Esophagus (tissue), 2 donors: ENCODE measurements around the gene TTLL1. TPM values are rescaled to one million over a fixed set of nuclear protein-coding genes. Genes with fewer than 3 reads are reported as not detected.

Source experiments
- H3K27ac ChIP-seq, 2 donors: one replicate each; pipeline ENCODE4 v1.5.1; 2013; ENCODE audit warnings: low read depth in 2 of 2, mild to moderate bottlenecking in 2 of 2, inconsistent platforms in 1 of 2, low read length in 1 of 2, moderate library complexity in 1 of 2
- H3K27me3 ChIP-seq, 2 donors: one replicate each; pipeline ENCODE4 v1.6.1; 2013; ENCODE audit warnings: low read length in 2 of 2, control low read depth in 1 of 2, mild to moderate bottlenecking in 1 of 2; ENCODE audit not compliant: insufficient read depth in 2 of 2, control insufficient read depth in 1 of 2
- H3K36me3 ChIP-seq, 2 donors: one replicate each; pipeline ENCODE4 v1.6.1; 2013; ENCODE audit warnings: low read length in 1 of 2; ENCODE audit not compliant: control insufficient read depth in 2 of 2, insufficient read depth in 2 of 2
- H3K4me1 ChIP-seq, 2 donors: one replicate each; pipeline ENCODE4 v1.6.1; 2013; ENCODE audit warnings: low read length in 1 of 2; ENCODE audit not compliant: control insufficient read depth in 2 of 2, insufficient read depth in 2 of 2
- H3K4me3 ChIP-seq, 2 donors: one replicate each; pipeline ENCODE4 v1.5.1; 2013; ENCODE audit warnings: low read length in 2 of 2, mild to moderate bottlenecking in 2 of 2, low read depth in 1 of 2, moderate library complexity in 1 of 2
- H3K9me3 ChIP-seq, 2 donors: one replicate each; pipeline ENCODE4 v1.6.1; 2013; ENCODE audit warnings: mild to moderate bottlenecking in 2 of 2, low read depth in 1 of 2, low read length in 1 of 2, moderate library complexity in 1 of 2; ENCODE audit not compliant: control insufficient read depth in 2 of 2, insufficient read depth in 1 of 2
- WGBS, 2 donors: extraction: QIAGEN DNeasy Blood & Tissue Kit; methylation state at CpG; one replicate each; pipeline ENCODE4 v1.1.7; 2013; 5-methylcytosine and 5-hydroxymethylcytosine counted together
- polyA plus RNA-seq, 2 donors: library from polyadenylated mRNA; stranded (reverse); fragments of 200-250 nt; gene quantifications; one replicate each; pipeline ENCODE4 v1.2.3, GENCODE V29; 2013
- donor health status: healthy with polysubstance abuse.
- donor health status: Bipolar disorder and iron deficiency.

TTLL1 gene
- polyA plus RNA-seq, 2 donors = 2.2 to 2.4 TPM

DNA sequence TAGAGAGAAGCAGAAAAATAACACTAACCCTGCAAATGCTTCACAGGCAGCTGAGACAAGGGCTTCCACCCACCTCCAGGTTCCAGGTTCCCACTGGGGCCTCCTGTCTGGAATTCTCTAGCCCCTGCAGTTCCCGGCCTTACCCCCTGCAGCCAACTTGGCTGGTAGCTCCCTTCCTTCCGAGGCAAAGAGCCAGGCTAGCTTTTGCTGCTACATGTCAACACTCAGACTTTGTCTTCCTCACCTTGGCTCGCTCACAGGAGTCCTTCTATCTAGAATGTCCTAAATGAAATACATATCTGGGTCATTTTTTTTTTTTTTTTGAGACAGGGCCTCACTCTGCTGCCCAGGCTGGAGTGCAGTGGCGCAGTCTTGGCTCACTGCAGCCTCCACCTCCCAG lies 9.9 kb upstream of the TTLL1 start:
- H3K27ac ChIP-seq = no peak overlapping the region
- WGBS, 2 donors = 56 to 67% methylated on average over 4 of the region's 4 CpGs

DNA sequence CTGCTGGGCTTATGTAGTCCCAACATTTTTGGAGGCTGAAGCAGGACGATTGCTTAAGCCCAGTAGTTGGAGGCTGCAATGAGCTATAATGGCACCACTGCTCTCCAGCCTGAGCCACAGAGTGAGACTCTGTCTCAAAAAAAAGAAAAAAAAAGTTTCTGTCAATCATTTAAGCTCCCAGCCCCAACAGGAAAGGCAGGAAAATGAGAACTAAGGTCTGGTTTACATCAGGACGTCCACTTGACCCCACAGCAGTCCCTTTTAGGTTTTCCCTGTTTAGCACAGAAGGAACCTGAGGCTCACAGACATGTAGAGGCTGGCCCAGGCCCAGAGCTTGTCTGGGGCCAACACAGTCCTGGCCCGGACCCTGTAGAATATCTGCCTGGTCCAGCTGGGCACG lies 9.2 kb upstream of the TTLL1 start:
- WGBS, 2 donors = 37 to 49% methylated on average over 4 of the region's 4 CpGs
- H3K9me3 ChIP-seq = peaks cover 6 to 10% of the 10 kb centered on the region in 2 donors
- H3K36me3 ChIP-seq = no peaks in the 10 kb centered on the region
- H3K27me3 ChIP-seq = no peaks in the 10 kb centered on the region
- no peak overlapping the region for H3K27ac ChIP-seq
- no peak overlapping the region for H3K4me3 ChIP-seq
- H3K4me1 ChIP-seq = peaks cover 2 to 10% of the 10 kb centered on the region in 2 donors

More for the DNA sequence above, 9.9 kb upstream of the TTLL1 start:
- Histone ChIP-seq H3K36me3 (no peaks in the 10 kb centered on the region), H3K27me3 (no peaks in the 10 kb centered on the region), H3K9me3 (peaks cover 6 to 10% of the 10 kb centered on the region in 2 donors), H3K4me3 (no peak overlapping the region), H3K4me1 (peaks cover 2 to 10% of the 10 kb centered on the region in 2 donors)

DNA sequence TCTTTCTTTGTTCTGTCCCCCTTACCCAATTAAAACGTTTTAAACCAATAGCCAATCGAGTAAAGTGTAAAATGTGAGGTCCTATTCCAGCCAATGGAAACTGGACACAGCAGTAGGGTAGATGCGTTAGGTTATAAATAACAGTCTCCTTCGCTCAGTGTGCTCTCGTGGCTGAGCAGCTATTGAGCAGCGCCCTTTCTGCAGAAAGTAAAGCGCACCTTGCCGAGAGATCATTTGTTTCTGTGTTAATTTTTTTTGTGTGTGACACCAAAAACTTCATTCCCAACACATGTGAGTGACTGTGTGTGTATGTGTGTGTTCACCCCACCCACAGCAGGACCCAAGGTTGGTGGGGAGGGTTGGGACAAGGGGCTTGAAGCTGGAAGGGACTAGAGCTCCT lies 7.2 kb upstream of the TTLL1 start:
- no peaks in the 10 kb centered on the region for H3K36me3 ChIP-seq
- peaks cover 6 to 10% of the 10 kb centered on the region in 2 donors for H3K9me3 ChIP-seq
- WGBS, 2 donors = 84 to 89% methylated on average over 8 of the region's 8 CpGs
- peaks cover 2 to 10% of the 10 kb centered on the region in 2 donors for H3K4me1 ChIP-seq
- no peaks in the 10 kb centered on the region for H3K27me3 ChIP-seq
- H3K4me3 ChIP-seq = no peak overlapping the region
- H3K27ac ChIP-seq = no peak overlapping the region

DNA sequence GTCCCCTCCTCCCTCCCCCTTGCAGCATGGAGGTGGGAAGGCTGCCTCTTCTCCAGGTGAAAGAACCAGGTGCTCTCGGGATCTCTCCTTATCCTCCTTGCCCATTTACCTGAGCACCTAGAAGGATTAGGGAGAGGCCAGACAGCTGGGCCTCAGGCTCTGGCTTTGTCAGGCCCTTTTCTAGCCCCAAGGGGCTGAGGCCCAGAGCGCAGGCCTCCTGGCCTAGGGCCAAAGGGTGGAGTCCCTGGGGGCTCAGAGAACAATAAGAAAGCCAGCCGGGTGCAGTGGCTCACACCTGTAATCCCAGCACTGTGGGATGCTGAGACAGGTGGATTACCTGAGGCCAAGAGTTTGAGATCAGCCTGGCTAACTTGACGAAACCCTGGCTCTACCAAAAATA lies 5.4 kb upstream of the TTLL1 start:
- H3K36me3 ChIP-seq = no peaks in the 10 kb centered on the region
- no peak overlapping the region for H3K4me3 ChIP-seq
- H3K27me3 ChIP-seq = no peaks in the 10 kb centered on the region
- H3K27ac ChIP-seq = peak overlapping the region in 1 of 2 donors; percentile 5
- H3K9me3 ChIP-seq = peaks cover 6 to 10% of the 10 kb centered on the region in 2 donors
- 43 to 52% methylated on average over 4 of the region's 4 CpGs for WGBS, 2 donors
- H3K4me1 ChIP-seq = peaks cover 2 to 8% of the 10 kb centered on the region in 2 donors

DNA sequence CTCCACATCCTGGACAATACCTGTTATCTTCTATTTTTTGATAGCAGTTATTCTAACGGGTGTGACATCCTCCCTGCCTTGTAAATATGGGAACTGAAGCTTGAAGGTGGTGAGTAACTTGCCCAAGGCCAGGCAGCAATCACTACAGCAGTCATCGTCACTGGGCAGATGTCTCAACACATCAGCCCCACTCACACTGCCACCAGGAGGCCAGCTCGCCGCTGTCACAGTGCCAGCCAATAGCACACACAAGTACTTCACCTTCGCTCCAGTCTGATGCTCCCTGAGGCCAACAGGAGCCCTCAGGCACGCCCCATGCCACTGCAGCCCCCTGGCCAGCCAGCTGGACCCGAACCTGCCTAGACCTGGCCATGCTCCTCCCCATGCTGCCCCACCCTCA lies 4.9 kb upstream of the TTLL1 start:
- peaks cover 6 to 10% of the 10 kb centered on the region in 2 donors for H3K9me3 ChIP-seq
- H3K27me3 ChIP-seq = no peaks in the 10 kb centered on the region
- WGBS, 2 donors = 39 to 49% methylated on average over 7 of the region's 7 CpGs
- H3K4me1 ChIP-seq = peaks cover 2 to 8% of the 10 kb centered on the region in 2 donors
- H3K27ac ChIP-seq = peak overlapping the region in 1 of 2 donors; percentile 5
- H3K36me3 ChIP-seq = no peaks in the 10 kb centered on the region
- H3K4me3 ChIP-seq = no peak overlapping the region

DNA sequence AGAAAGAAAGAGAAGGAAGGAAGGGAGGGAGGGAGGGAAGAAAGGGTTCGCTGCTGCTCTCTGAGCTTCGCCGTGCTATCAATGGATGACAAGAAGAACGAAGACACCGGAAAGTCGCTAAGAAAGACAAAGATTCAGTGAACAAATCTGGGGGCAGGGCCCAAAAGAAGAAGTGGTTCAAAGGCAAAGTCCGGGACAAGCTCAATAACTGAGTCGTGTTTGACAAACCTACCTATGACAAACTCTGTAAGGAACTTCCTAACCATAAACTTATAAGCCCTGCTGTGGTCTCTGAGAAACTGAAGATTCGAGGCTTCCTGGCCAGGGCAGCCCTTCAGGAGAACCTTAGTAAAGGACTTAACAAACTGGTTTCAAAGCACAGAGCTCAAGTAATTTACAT lies 2.9 kb upstream of the TTLL1 start:
- 67 to 75% methylated on average over 9 of the region's 9 CpGs for WGBS, 2 donors
- Histone ChIP-seq H3K4me3 (no peak overlapping the region), H3K9me3 (peaks cover 4 to 8% of the 10 kb centered on the region in 2 donors), H3K36me3 (no peaks in the 10 kb centered on the region), H3K27ac (no peak overlapping the region), H3K27me3 (no peaks in the 10 kb centered on the region), H3K4me1 (peaks cover 2 to 5% of the 10 kb centered on the region in 2 donors)

DNA sequence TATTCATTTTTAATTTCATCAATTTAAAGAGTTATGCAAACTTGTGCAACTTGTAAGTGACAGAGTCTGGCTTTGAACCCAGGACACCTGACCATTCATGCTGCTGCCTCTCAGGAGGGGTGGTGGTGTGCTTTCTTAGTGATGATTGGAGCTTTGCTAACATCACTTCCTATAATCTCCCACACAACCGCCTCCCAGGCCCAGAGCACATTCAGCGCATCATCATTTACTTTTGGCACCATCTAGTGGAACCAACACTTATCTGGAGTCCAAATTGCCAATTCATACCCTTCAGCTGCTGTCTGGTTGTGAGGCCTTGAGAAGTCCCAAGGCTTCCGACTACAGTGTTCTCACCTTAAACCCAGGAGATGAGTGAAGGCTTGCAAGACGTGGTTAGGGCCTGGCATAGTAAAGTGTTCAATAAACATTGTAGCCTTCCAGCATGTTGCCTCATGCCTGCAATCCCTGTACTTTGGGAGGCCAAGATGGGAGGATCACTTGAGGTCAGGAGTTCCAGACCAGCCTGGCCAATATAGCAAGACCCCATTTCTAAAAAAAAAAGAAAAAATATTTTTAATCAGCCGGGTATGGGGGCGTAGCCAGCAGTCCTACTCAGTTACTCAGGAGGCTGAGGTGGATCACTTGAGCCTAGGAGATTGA lies 1.1 kb upstream of the TTLL1 start:
- Histone ChIP-seq H3K4me3 (no peak overlapping the region), H3K4me1 (peaks cover 2 to 9% of the 10 kb centered on the region in 2 donors), H3K27ac (peak overlapping the region in 1 of 2 donors; percentile 14), H3K27me3 (no peaks in the 10 kb centered on the region), H3K36me3 (no peaks in the 10 kb centered on the region), H3K9me3 (no peaks in the 10 kb centered on the region)
- WGBS, 2 donors = 41 to 49% methylated on average over 6 of the region's 6 CpGs

DNA sequence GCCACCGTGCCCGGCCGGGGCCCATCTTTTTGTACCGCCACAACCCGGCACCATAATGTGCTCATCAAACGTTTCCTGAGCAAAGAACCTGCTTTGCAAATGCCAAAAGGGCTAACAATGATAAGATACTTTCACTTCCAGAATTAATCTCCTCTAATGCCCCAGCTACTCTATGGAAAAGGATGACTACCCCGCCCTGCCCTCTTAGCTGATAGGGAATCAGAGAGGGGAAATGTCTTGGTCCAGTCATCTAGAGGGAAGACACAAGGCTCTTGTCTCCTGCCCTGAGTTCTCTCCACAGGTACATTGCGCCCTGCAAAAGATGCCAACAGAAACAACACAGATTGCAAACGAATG lies 586 bp downstream of the TTLL1 start:
- WGBS, 2 donors = 38 to 49% methylated on average over 9 of the region's 9 CpGs

DNA sequence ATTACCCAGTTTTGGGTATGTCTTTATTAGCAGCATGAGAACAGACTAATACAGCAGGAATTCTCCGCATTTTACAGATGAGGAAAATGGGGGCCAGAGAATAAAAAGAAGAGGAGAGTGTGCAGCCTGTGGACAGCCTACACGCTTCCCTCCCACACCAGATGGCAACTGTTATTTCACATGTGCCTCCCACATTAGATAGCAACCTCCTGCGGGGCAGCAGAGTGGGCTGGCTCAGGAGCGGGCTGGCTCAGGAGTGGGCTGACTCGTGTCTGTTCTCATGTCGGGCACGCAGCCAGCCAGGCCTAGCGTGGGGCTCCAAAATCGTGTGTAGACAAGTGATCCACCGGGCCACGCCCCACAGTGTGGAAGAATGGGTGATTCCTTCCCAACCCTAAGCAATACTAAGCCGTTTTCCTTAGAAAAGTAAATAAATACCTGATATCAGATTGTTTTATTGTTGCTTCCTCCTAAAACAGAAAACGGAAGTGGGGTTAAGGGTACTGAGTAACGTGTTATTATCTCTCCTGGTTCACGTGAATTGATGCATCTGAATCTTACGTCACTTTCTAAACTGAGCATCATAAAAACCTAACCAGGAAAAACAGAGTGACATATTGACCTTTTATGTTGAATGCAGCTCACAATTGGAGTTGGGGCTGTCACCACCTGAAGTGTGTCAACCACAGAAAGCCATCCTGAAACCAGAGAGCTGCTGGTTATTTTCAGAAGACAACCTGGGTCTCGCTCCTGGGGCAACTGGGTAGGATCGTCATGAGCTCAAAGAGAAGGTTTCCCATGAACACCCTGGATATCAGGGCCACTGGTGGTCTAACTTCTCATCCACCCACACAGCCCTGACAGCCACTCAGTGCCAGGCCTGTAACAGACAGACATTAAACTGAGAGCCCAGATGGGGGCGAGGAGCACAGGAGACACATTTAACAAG lies 3.3 kb downstream of the TTLL1 start:
- 58 to 75% methylated on average over 19 of the region's 19 CpGs for WGBS, 2 donors
- no peak overlapping the region for H3K27ac ChIP-seq
- no peaks in the 10 kb centered on the region for H3K9me3 ChIP-seq
- H3K4me1 ChIP-seq = peaks cover 0 to 7% of the 10 kb centered on the region in 2 donors
- H3K36me3 ChIP-seq = no peaks in the 10 kb centered on the region
- no peaks in the 10 kb centered on the region for H3K27me3 ChIP-seq
- no peak overlapping the region for H3K4me3 ChIP-seq

More for the DNA sequence above, 586 bp downstream of the TTLL1 start:
- H3K27ac ChIP-seq = peak overlapping the region; percentile 47 to 83
- H3K9me3 ChIP-seq = no peaks in the 10 kb centered on the region
- H3K27me3 ChIP-seq = no peaks in the 10 kb centered on the region
- H3K4me3 ChIP-seq = peak overlapping the region; percentile 70 to 83
- H3K36me3 ChIP-seq = no peaks in the 10 kb centered on the region
- peaks cover 0 to 4% of the 10 kb centered on the region in 2 donors for H3K4me1 ChIP-seq
